Testis (tissue), 3 donors: ENCODE data around the gene DNAJB14. TPM values are rescaled to one million over a fixed set of nuclear protein-coding genes. Genes with fewer than 3 reads are reported as not detected.

Source experiments
- DNase-seq: peaks from one replicate; pipeline ENCODE4 v3.0.0-alpha.2; 2019
- H3K27ac ChIP-seq, 2 donors: fragments of 200-600 bp; sonication (generic); one replicate each; pipeline ENCODE4 v1.5.1; 2019
- H3K27me3 ChIP-seq: fragments of 200-600 bp; sonication (generic); one replicate; pipeline ENCODE4 v1.5.1; 2019
- H3K36me3 ChIP-seq: fragments of 200-600 bp; sonication (generic); one replicate; pipeline ENCODE4 v1.5.1; 2017; ENCODE audit warnings: low read depth; ENCODE audit errors: missing control alignments
- H3K4me1 ChIP-seq: fragments of 200-600 bp; sonication (generic); one replicate; pipeline ENCODE4 v1.5.1; 2019
- H3K4me3 ChIP-seq, 2 donors: fragments of 200-600 bp; sonication (generic); one replicate each; pipeline ENCODE4 v1.5.1; 2017 to 2019
- H3K9me3 ChIP-seq: fragments of 200-600 bp; sonication (generic); one replicate; pipeline ENCODE4 v1.5.1; 2017
- CTCF ChIP-seq, 3 experiments: fragments of 450-650 bp in 2 of 3; fragments of 200-600 bp in 1 of 3; sonication (generic) in 1 of 3; IDR thresholded peaks; one replicate each; pipeline ENCODE4 v1.5.1; 2016 to 2019; ENCODE audit warnings: antibody characterized with exemption in 3 of 3, mild to moderate bottlenecking in 2 of 3, moderate library complexity in 1 of 3
- POLR2A ChIP-seq: fragments of 450-650 bp; IDR thresholded peaks from one replicate; pipeline ENCODE4 v1.6.1; 2017; ENCODE audit warnings: antibody characterized with exemption, mild to moderate bottlenecking, moderate library complexity
- WGBS, 2 donors: methylation state at CpG; one replicate each; pipeline ENCODE4 v1.1.5; 2018; 5-methylcytosine and 5-hydroxymethylcytosine counted together
- intact Hi-C: fragments of 100-400 bp; cut with DNase I; formaldehyde crosslinking; loops from one replicate; pipeline ENCODE4 v1.15.1; 2023; ENCODE audit warnings: low total_unique reads
- polyA plus RNA-seq: library from polyadenylated mRNA; stranded (reverse); fragments of 350-450 nt; fragmentation: Illumina TruSeq; extraction: RNeasy Lipid Tissue Mini Kit (QIAGEN cat#74804); gene quantifications from one replicate; pipeline ENCODE4 v1.2.3, GENCODE V29; 2014; ENCODE audit warnings: low read depth, low replicate concordance; ENCODE audit not compliant: insufficient read depth
- total RNA-seq, 2 donors: library from RNA; depleted of rRNA; stranded (reverse); fragments of >200 nt; gene quantifications; one replicate each; pipeline ENCODE4 v1.2.3, GENCODE V29; 2016

Gene DNAJB14
- total and polyA plus RNA-seq, 3 donors from 2014 or later = 7.7 to 22.4 (median 19.9) TPM

GRCh38 chr4:99891351-99891750 lies 55.1 kb downstream of the DNAJB14 start:
- no peaks in the 10 kb centered on the region for H3K27me3 ChIP-seq
- intact Hi-C loops = no loop called here
- no peak overlapping the region for H3K27ac ChIP-seq
- no peaks in the 10 kb centered on the region for H3K9me3 ChIP-seq
- H3K36me3 ChIP-seq = no peaks in the 10 kb centered on the region
- 60 to 61% methylated on average over 2 of the region's 2 CpGs for WGBS, 2 donors
- H3K4me3 ChIP-seq = no peak overlapping the region
- H3K4me1 ChIP-seq = peaks cover 12% of the 10 kb centered on the region
- TF ChIP-seq POLR2A = no peak
- TF ChIP-seq CTCF (IDR thresholded peaks at IDR 0.05) = no peak
- no peak for DNase-seq

DNA sequence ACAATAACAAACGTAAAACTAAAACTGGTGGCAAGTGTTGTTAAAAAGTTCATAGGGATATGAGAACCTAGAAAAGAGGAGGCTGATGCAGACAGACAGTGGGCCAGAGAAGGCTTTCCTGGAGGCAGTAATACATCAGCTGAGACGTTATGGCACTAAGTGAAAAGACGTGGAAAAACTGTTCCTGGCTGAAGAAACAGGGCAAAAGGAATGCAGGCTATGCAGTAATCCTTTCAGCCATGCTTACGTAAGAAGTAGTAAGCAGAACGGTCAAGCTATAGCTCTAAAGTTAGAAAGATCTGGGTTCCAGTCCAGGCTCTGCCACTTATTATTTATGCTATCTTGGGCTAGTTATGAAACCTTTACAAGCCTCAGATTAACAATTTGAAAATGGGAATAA lies 58.6 kb downstream of the DNAJB14 start:
- intact Hi-C loops = no loop called here
- 53 to 61% methylated on average over 5 of the region's 5 CpGs for WGBS, 2 donors
- no peaks in the 10 kb centered on the region for H3K36me3 ChIP-seq
- H3K9me3 ChIP-seq = no peaks in the 10 kb centered on the region
- H3K4me3 ChIP-seq = no peak overlapping the region
- no peak for DNase-seq
- TF ChIP-seq POLR2A (no peak), CTCF (IDR thresholded peaks at IDR 0.05) (no peak)
- H3K27ac ChIP-seq = no peak overlapping the region
- peaks cover 3% of the 10 kb centered on the region for H3K4me1 ChIP-seq
- no peaks in the 10 kb centered on the region for H3K27me3 ChIP-seq

- intact Hi-C loops = no loop called here
- Histone ChIP-seq H3K9me3 (no peaks in the 10 kb centered on the region), H3K4me1 (no peaks in the 10 kb centered on the region), H3K27ac (no peak overlapping the region), H3K27me3 (no peaks in the 10 kb centered on the region), H3K36me3 (no peaks in the 10 kb centered on the region), H3K4me3 (no peak overlapping the region)
- no peak for TF ChIP-seq POLR2A
- no peak for TF ChIP-seq CTCF (IDR thresholded peaks at IDR 0.05)
- 74 to 85% methylated on average over 4 of the region's 4 CpGs for WGBS, 2 donors
- DNase-seq = no peak
Observed at GRCh38 chr4:99886146-99886545, 60.3 kb downstream of the DNAJB14 start.

DNA sequence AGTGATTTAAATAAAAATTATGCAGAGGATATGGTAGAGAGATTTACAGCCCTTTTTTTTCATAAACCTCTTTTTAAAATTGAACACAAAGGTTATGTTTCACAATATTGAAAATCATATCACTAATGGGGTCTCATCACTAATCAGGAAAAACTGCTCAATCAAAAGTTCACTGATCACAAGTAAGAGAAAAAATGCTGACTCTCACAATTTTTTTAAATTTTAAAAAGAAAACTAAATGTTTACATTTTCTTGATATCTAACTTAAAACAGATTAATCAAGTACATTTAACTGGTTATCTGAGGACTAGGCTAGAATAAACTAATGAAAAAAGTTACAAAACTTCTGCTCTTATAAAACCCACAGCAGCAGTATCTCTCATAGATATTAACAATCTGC lies 60.7 kb downstream of the DNAJB14 start:
- intact Hi-C loops = no loop called here
- no peak overlapping the region for H3K4me3 ChIP-seq
- H3K36me3 ChIP-seq = no peaks in the 10 kb centered on the region
- no peaks in the 10 kb centered on the region for H3K27me3 ChIP-seq
- DNase-seq = no peak
- no peaks in the 10 kb centered on the region for H3K9me3 ChIP-seq
- TF ChIP-seq CTCF (IDR thresholded peaks at IDR 0.05) = no peak
- no peaks in the 10 kb centered on the region for H3K4me1 ChIP-seq
- no peak overlapping the region for H3K27ac ChIP-seq

DNA sequence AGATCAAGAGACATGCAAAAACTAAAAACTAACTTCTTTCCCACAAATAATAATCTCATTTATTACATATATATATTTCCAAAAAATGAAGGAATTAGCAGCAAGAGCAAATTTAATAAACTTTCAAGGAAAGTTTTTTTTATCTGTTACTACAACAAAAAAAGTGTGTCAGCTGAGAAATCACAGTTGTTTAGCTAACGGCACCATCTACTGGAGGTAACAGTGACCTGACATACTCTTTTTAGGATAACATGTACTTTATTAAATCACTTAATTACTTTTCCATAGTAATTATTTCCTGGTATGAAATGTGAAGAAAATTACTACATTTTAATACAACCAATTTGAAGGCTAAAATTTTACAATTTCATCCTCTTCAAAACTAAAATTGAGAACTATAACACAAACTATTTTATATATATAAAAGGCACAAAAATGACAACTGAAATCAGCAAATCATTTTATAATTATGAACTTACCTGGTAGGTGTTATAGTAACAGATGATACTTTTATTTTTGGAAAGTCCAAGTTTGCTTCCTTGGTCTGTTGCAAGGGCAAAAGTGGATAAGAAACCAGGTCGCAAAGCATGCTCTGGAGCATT lies 61.3 kb downstream of the DNAJB14 start:
- no peaks in the 10 kb centered on the region for H3K27me3 ChIP-seq
- no peak overlapping the region for H3K27ac ChIP-seq
- TF ChIP-seq CTCF (IDR thresholded peaks at IDR 0.05) (peak in 2 of 3 experiments; percentile 29 to 41), POLR2A (no peak)
- H3K4me1 ChIP-seq = no peaks in the 10 kb centered on the region
- H3K4me3 ChIP-seq = no peak overlapping the region
- no peaks in the 10 kb centered on the region for H3K36me3 ChIP-seq
- 66 to 67% methylated on average over 2 of the region's 2 CpGs for WGBS, 2 donors
- intact Hi-C loops = no loop called here
- DNase-seq = peak; percentile 18
- H3K9me3 ChIP-seq = no peaks in the 10 kb centered on the region
